ENCODE measurements around the gene DAB2IP. TPM values are rescaled to one million over a fixed set of nuclear protein-coding genes. Genes with fewer than 3 reads are reported as not detected.

Gene DAB2IP
- total RNA-seq: 105 TPM
- polyA plus RNA-seq (ENCODE audit: insufficient read depth, low read depth, low replicate concordance): 33.8 TPM
- long read RNA-seq, donor 1, partial matches to known transcripts: 5 of 6 reads
- long read RNA-seq, donor 1, other reads (novel, unspliced or antisense): 0 of 6 reads
- long read RNA-seq, donor 2, partial matches to known transcripts: 5 of 5 reads
- long read RNA-seq, donor 2, other reads (novel, unspliced or antisense): 0 of 5 reads
- long read RNA-seq, donor 3, partial matches to known transcripts: 0 of 1 reads
- long read RNA-seq, donor 3, other reads (novel, unspliced or antisense): 0 of 1 reads
- long read RNA-seq, donor 4, partial matches to known transcripts: 17 of 18 reads
- long read RNA-seq, donor 4, other reads (novel, unspliced or antisense): 0 of 18 reads
- long read RNA-seq, donor 5: 0 reads
- long read RNA-seq, donor 6: 0 reads
- long read RNA-seq, donor 7, partial matches to known transcripts: 107 of 115 reads
- long read RNA-seq, donor 7, other reads (novel, unspliced or antisense): 8 of 115 reads
- long read RNA-seq, donor 8, partial matches to known transcripts: 5 of 5 reads
- long read RNA-seq, donor 8, other reads (novel, unspliced or antisense): 0 of 5 reads
- long read RNA-seq, donor 9, partial matches to known transcripts: 0 of 2 reads
- long read RNA-seq, donor 9, other reads (novel, unspliced or antisense): 0 of 2 reads
- long read RNA-seq, donor 10, partial matches to known transcripts: 6 of 6 reads
- long read RNA-seq, donor 10, other reads (novel, unspliced or antisense): 0 of 6 reads

GRCh38 chr9:121651295-121652020 lies at the start of gene DAB2IP:
Gene DAB2IP, plus strand, starts transcription at chr9:121651634. Its CDS starts 142 bp downstream, at chr9:121651776.
- intact Hi-C loops (cut with DNase I): no loop called here
- Histone ChIP-seq H3K9ac (ENCODE audit: low read length in 3 of 3) (peak within 1 kb of the TSS; percentile 64 to 91 (median 81)), H3K4me1 (ENCODE audit: control insufficient read depth in 2 of 3, insufficient read depth in 2 of 3, low read depth in 1 of 3, low read length in 3 of 3) (peaks cover 6 to 42% (median 41%) of the 10 kb centered on the region in 3 donors), H3K27ac (ENCODE audit: low read depth in 2 of 2, low read length in 2 of 2) (peak within 1 kb of the TSS; percentile 79), H3K9me3 (ENCODE audit: control insufficient read depth in 2 of 3, insufficient read depth in 1 of 3, low read length in 3 of 3) (no peaks in the 10 kb centered on the region), H3K27me3 (ENCODE audit: control insufficient read depth, insufficient read depth, low read length) (no peaks in the 10 kb centered on the region), H3K4me3 (ENCODE audit: low read length in 3 of 3) (peak within 1 kb of the TSS; percentile 63 to 81 (median 74)), H3K36me3 (ENCODE audit: control insufficient read depth in 2 of 3, insufficient read depth in 3 of 3, low read length in 3 of 3) (peaks cover 0 to 2% (median 0%) of the 10 kb centered on the region in 3 donors)
- no peak for FAIRE-seq
- TF ChIP-seq, protein P1, sequence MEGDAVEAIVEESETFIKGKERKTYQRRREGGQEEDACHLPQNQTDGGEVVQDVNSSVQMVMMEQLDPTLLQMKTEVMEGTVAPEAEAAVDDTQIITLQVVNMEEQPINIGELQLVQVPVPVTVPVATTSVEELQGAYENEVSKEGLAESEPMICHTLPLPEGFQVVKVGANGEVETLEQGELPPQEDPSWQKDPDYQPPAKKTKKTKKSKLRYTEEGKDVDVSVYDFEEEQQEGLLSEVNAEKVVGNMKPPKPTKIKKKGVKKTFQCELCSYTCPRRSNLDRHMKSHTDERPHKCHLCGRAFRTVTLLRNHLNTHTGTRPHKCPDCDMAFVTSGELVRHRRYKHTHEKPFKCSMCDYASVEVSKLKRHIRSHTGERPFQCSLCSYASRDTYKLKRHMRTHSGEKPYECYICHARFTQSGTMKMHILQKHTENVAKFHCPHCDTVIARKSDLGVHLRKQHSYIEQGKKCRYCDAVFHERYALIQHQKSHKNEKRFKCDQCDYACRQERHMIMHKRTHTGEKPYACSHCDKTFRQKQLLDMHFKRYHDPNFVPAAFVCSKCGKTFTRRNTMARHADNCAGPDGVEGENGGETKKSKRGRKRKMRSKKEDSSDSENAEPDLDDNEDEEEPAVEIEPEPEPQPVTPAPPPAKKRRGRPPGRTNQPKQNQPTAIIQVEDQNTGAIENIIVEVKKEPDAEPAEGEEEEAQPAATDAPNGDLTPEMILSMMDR (IDR thresholded peaks at IDR 0.05; ENCODE audit: borderline replicate concordance, extremely low read depth, insufficient read depth): no peak
- peak; percentile 88 to 96 (median 90) for DNase-seq

- Histone ChIP-seq H3K27me3 (ENCODE audit: control insufficient read depth, insufficient read depth, low read length) (no peaks in the 10 kb centered on the region), H3K4me3 (ENCODE audit: low read length in 3 of 3) (no peak overlapping the region), H3K4me1 (ENCODE audit: control insufficient read depth in 2 of 3, insufficient read depth in 2 of 3, low read depth in 1 of 3, low read length in 3 of 3) (peaks cover 0 to 33% (median 6%) of the 10 kb centered on the region in 3 donors), H3K9ac (ENCODE audit: low read length in 3 of 3) (no peak overlapping the region), H3K36me3 (ENCODE audit: control insufficient read depth in 2 of 3, insufficient read depth in 3 of 3, low read length in 3 of 3) (no peaks in the 10 kb centered on the region), H3K27ac (ENCODE audit: low read depth in 2 of 2, low read length in 2 of 2) (no peak overlapping the region), H3K9me3 (ENCODE audit: control insufficient read depth in 2 of 3, insufficient read depth in 1 of 3, low read length in 3 of 3) (no peaks in the 10 kb centered on the region)
- no peak for FAIRE-seq
- TF ChIP-seq, protein P1 (IDR thresholded peaks at IDR 0.05; ENCODE audit: borderline replicate concordance, extremely low read depth, insufficient read depth): no peak
- intact Hi-C loops (cut with DNase I): no loop called here
- DNase-seq: no peak
Measured at GRCh38 chr9:121603028-121603427, 48.4 kb upstream of the DAB2IP start.

DNA sequence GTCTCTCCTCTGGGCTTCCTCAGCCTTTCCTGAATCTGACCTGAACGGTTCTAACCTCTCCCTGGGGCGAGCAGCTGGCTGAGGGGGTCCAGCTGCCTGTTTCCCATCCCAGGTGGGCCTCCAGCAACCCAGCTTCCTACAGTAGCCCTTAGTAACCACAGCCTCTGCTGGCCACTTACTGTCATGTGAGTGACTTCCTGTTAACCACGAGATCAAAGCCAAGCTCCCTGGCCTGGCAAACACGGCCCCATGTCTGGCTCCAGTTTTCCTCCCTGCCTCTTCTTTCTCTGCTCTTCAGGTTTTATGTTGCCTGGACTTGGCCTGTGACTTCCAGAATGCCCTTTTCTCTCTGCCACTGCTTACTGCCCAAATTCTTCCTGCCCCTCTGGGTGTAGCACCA lies 47.2 kb upstream of the DAB2IP start:
- FAIRE-seq: no peak
- TF ChIP-seq, protein P1 (IDR thresholded peaks at IDR 0.05; ENCODE audit: borderline replicate concordance, extremely low read depth, insufficient read depth): no peak
- DNase-seq: peak in 1 of 5 donors; percentile 54
- no peaks in the 10 kb centered on the region for H3K27me3 ChIP-seq (ENCODE audit: control insufficient read depth, insufficient read depth, low read length)
- intact Hi-C loops (cut with DNase I): no loop called here
- no peak overlapping the region for H3K4me3 ChIP-seq (ENCODE audit: low read length in 3 of 3)
- peaks cover 0 to 34% (median 8%) of the 10 kb centered on the region in 3 donors for H3K4me1 ChIP-seq (ENCODE audit: control insufficient read depth in 2 of 3, insufficient read depth in 2 of 3, low read depth in 1 of 3, low read length in 3 of 3)
- H3K36me3 ChIP-seq (ENCODE audit: control insufficient read depth in 2 of 3, insufficient read depth in 3 of 3, low read length in 3 of 3): no peaks in the 10 kb centered on the region
- H3K9ac ChIP-seq (ENCODE audit: low read length in 3 of 3): peak overlapping the region in 1 of 3 donors; percentile 30
- H3K27ac ChIP-seq (ENCODE audit: low read depth in 2 of 2, low read length in 2 of 2): no peak overlapping the region
- no peaks in the 10 kb centered on the region for H3K9me3 ChIP-seq (ENCODE audit: control insufficient read depth in 2 of 3, insufficient read depth in 1 of 3, low read length in 3 of 3)

Measured in kidney (tissue), 22 donors.